SKM-1 (cell line): Measurements from ENCODE around the gene SETD2.
"Not testable (repeated sequence)": the region's sequence is repeated elsewhere in the genome, so short reads cannot be mapped to it uniquely, and the experiment has no call there.

ENCODE experiments used
- DNase-seq: peaks from one replicate; lab custom pipeline; 2025; ENCODE audit not compliant: unreplicated experiment; lab: John Stamatoyannopoulos, UW

SETD2 gene

DNA sequence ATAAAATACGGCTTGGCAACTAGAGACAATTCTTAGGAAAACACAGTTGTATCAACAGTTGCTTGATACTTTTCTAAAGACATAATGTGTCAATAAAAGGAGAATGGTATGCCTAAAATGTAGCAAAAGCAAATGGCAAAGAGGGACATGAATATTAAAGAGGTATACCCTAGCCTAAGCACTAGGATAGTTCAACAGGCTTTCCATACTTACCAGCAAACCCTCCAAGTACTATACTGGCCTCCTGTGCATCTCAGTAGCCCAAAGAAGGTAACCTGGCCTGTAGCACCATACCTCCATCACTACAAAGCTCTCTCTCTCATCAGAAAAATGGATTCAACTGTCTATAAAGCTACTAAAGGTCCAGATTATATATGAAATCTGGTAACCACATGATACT, 7.5 kb downstream of the SETD2 start:
- DNase-seq, result no peak

DNA sequence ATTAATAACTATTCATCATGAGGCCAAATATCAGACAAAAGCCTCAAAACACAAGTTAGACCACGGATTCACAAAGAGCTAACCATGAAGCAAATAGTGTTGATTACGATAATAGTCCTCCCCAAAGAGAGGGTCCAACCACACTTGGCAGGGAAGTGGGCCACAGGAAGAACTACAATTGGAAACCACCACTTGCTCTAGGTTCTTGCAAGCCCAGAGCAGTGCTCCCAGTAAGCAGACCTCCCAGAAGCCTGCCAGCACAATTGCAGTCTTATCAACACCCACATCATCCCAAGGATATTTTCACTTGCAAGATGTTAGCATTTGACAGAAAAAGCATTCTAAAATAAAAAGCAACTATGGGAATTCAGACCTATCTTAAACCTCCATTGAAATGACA, 11.3 kb downstream of the SETD2 start:
- DNase-seq, result no peak

DNA sequence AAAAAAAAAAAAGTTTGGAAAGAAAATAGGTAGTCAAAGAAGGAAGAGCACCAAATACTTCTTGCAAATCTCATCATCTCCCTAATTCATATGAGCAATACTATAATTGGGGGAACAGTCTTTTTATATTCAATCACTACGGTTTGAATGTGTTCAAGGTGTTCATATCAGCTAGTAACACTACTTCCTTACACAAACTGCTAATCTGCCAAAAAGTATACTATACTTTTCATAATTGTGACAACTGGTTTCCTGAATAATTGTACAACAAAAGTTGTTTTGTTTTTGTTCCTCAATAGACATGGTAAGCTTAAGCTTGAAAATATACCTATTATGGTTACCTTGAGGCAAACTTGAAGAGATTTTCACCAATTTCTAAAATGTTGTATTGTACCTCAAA, 12.1 kb downstream of the SETD2 start:
- no peak for DNase-seq

DNA sequence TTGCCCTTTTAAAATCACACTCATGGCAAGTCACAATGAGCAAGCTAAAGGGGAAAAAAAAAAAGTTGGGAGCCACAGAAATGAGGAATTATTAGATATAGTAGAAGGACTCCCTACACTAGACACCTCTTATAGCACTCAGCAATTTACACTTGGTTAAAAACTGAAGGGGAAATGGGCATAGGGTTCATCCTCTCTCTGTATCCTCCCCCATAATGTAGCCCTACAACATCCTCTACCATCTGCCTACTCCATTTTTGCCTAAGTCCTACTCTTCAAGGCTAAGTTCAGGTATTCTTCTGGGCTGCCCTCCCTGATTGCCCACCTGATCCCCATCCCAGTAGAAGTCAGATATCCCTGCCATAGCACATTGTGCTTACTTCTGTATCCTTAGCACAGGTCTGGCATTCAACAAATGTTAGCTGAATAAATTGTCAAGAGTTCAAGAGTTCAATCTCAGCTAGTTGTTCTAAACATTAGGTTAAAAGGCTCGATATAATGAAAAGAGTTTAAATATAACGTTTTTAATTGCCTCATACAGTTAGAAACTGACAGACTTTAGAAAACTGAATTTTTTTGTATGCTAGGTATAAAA, 14.5 kb downstream of the SETD2 start:
- no peak for DNase-seq

DNA sequence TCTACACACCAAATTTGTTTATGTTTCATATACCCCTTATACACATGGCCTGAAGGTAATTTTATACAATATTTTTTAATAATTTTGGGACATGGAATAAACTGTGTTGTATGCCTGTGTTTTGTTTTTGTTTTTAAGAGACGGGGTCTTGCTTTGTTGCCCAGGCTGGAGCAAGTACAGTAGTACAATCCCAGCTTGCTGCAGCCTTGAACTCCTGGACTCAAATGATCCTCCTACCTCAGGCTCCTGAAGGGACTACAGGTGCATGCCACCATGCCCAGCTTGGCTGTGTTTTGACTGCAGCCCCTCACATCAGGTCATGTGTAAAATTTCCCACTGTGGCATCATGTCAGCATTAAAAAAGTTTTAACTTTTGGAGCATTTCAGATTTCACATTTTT, 18.6 kb downstream of the SETD2 start:
- no peak for DNase-seq

DNA sequence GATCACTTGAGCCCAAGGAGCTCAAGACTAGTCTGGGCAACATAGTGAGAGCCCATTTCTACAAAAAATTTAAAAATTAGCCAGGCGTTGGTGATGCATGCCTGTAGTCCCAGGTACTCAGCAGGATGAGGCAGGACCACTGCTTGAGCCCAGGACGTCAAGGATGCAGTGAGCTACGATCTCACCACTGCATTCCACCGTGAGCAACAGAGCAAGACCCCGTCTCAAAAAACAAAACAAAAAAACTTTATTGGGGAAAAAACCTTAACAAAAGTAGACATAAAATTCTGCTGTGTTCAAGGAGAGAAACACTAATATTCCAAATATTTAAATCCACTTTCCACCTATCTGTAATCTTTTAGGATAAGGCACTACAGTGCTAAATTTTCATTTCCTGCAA, 20.8 kb downstream of the SETD2 start:
- no peak for DNase-seq

DNA sequence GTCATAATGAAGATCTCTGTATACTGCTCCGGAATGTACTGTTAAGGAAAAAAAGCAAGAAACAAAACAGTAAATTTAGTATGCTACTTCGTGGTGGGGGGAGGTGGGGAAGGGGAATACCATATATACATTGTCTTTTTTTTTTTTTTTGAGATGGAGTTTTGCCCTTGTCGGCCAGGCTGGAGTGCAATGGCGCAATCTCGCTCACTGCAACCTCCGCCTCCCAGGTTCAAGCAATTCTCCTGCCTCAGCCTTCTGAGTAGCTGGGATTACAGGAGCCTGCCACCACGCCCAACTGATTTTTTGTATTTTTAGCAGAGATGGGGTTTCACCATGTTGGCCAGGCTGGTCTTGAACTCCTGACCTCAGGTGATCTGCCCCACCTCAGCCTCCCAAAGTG, 21.4 kb downstream of the SETD2 start:
- not testable (repeated sequence) for DNase-seq

DNA sequence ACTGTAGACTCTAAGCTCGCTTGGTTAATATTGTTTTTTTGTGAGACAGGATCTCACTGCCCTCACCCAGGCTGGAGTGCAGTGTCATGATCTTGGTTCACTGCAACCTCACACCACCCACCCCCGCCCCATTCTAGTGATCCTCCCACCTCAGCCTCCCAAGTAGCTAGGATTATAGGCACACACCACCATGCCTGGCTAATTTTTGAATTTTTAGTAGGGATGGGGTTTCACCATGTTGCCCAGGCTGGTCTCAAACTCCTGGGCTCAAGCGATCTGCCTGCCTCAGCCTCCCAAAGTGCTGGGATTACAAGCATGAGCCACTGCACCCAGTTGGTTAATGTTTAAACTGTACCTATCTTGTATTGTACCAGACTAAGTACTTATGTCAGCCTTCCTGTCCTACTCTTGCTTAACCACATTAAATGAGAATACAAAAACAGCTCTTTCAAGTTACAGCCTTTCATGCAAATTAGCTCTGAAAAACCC, 22.9 kb downstream of the SETD2 start:
- not testable (repeated sequence) for DNase-seq

DNA sequence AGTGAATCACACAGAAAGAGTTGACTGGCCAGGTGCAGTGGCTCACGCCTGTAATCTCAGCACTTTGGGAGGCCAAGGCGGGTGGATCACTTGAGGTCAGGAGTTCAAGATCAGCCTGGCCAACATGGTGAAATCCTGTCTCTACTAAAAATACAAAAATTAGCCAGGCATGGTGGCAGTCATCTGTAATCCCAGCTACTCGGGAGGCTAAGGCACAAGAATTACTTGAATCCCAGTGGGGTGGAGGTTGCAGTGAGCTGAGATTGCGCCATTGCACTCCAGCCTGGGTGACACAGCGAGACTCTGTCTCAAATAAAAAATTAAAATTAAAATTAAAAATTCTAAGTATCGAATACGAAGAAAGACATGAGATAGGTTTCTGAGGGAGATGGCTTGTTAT, 23.4 kb downstream of the SETD2 start:
- not testable (repeated sequence) for DNase-seq

DNA sequence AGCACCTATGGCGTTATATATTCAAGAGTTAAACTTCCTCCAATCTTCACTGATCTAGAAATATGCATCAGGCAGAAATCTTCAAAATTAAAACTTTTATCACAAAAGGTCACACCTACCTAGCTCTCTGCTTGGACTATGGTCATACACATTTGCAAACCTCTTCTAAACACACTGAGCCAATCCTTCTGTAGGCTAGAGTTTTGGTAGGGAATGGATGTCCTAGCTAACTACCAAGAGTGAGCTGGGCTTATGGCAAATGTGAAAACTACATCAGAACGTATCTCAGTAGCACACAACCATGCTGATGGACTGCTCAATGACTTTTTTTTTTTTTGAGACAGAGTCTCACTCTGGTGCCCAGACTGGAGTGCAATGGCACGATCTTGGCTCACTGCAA, 29.6 kb downstream of the SETD2 start:
- no peak for DNase-seq

DNA sequence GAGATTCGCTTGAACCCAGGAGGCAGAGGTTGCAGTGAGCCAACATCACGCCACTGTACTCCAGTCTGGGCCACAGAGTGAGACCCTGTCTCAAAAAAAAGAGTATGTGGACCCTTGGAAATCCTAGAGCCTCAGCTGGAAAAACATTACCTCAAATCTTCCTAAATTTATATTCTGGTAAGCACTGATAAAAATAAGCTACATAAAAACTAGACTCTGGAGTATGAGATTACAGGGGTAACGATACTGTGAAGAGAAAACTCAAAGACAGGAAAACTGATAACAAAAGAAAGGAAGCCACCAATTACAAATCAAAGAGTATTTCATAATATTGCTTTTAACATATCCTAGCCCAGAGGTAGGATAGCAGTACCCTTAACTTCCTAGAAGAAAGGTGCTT, 30.3 kb downstream of the SETD2 start:
- no peak for DNase-seq

DNA sequence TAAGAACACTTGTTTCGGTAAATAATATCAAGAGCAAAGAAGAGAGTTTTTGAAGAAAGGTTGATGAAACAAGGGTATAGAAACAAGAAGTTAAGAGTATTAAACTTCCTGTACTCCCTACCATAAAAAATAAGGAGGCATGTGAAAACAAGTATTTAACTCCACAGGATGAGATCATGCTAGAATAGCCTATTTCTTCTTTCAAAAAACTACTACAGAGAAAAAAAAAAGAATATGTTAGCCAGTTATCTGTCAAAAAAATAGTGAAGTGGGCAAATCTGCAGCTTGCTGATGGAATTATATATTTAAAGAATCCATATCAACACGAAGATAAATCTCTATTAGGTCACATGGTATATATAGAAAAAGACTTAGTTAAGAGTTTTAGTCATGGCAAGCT, 33.4 kb downstream of the SETD2 start:
- DNase-seq, result no peak

DNA sequence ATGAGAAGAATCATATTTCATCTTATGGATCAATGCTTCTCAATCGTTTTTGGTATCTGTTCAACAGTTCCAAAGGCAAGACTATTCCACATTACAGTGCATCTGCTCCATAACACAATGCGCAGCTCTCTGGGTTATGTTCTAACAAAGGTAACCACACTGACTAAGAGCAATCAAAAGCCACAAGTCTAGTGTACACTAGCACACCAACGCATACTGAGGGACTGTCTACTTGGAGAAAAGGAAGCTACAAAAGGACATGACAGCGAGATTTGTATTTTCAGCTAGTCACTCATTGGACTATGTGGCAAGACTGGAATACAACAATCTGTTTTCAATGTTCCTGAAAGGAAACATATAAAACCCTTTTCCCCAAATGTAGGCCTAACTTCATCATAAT, 35.8 kb downstream of the SETD2 start:
- DNase-seq, result no peak

DNA sequence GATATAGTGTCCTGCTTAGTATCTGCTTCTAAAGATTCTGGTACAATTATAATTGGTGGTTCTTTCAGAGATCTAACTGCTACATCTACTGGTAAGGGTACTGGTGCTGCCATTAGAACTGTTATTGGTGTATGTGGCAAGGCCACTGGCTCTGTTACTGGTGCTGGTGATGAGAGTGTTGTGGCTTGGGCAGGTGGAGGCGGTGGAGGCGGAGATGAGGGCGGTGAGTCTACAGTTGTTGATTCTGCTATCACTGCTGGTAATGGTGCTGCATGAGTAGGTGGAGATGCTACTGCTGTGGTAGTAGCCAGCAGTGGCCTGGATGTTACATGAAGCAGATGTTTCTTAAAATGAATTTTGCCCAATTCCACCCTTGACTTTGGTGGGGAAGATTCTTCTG, 40.1 kb downstream of the SETD2 start:
- no peak for DNase-seq

DNA sequence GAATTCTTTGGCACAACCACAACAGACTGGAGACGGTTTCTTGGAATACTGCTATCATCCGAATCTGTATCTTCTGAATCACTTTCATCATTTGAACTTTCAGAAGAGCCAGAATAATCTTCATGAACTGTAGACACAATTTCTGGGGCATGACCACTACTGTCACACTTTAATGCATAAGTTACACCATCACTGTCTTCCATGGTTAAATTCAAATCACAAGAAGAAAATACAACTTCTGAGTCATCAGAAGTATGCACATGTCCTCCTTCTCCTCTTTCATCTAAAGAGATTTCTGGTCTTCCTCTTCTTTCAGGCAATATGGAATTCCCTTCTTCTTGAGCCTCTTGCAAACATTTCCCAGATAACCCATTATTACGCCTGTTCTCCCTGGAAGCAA, 42.5 kb downstream of the SETD2 start:
- no peak for DNase-seq

DNA sequence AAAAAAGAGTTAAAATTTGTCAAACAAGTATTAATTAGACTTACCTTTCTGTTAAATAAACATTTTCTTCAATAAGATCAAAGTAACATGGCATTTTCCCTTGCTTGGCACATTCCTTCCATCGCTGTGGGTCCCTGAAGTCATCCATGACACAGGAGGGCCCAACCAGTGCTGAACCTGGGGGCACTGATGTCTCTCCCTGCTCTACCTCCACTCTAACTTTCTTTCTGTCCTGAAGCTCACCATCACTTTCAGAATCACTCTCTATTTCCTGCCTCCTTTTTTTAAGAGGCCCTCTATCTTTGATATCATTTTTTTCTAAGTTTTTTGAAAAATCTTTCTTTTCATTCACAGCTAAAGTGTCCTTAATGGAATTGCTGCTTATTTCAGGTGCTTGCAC, 43.8 kb downstream of the SETD2 start:
- DNase-seq, result no peak

DNA sequence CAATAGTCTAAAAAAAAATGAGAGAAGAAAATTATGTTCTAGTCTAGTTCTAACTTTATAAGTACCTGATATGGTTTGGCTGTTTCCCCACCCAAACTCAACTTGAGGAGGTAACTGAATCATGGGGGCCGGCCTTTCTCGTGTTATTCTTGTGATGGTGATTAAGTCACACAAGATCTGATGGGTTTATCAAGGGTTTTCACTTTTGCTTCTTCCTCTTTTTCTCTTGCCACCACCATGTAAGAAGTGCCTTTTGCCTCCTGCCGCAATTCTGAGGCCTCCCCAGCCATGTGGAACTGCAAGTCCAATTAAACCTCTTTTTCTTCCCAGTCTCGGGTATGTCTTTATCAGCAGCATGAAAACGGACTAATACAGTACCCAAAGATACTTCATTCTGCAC, 44.5 kb downstream of the SETD2 start:
- DNase-seq, result not testable (repeated sequence)

DNA sequence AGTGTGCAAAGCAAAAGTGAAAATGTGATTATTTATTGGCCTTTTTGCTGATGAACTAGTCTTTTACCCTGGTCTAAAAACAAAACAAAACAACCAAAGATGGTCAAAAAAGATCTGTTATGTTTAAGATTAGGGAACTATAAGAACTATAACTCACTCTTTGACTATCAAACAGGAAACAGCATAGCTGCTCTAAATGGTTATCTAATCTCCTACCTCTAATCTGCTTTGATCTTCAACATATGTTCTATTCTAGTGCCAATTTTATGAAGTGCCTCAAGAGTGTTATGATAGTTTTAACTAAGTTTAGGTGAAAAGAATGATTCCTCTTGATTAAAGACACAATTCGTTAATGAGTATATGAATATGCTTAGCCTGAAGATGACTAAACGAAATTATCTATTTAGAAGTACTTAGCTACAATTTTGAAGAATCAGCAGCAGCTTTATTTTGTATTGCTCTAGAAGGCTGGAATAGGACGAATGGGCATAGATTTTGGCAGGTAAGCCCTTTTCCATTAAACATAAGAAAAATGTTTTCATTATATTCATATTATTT, 46.0 kb downstream of the SETD2 start:
- no peak for DNase-seq

DNA sequence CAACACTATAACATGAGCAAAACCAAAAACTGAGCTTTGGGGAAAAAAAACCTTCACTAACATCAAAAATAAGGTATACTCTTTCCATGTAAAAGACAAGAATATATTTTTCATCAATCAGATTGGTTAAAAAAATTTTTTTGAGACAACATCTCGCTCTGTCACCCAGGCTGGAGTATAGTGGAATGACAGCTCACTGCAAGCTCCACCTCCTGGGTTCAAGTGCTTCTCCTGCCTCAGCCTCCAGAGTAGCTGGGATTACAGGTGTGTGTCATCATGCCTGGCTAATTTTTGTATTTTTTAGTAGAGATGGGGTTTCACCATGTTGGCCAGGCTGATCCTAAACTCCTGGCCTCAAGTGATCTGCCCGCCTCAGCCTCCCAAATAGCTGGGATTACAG, 48.4 kb downstream of the SETD2 start:
- not testable (repeated sequence) for DNase-seq

DNA sequence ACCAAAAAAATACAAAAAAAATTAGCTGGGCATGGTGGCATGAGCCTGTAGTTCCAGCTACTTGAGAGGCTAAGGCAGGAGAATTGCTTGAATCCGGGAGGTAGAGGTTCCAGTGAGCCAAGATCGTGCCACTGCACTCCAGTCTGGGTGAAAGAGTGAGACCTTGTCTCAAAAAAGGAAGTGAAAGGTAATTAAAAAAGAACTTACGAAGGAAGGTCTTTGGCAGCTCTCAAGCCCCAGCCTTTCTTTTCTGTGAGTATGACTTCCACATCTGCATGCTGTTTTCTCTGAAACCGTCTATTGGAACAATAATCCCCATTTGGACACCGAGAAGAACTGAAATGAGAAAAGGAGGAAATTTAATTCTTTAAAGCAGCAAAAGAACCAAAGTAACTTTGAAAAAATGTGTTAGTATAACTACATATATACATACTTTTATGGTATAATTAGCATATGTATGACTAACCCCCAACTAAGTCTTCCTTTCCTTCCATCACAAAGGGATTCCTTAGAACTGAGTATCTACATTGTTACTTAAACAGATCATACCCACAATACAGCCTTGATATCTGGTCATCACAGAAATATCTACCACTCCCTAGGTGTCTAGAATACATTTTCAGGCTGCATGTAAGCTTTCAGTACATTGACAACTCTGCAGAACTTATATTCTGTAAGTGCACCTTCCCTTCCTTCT, 50.1 kb downstream of the SETD2 start:
- no peak for DNase-seq

DNA sequence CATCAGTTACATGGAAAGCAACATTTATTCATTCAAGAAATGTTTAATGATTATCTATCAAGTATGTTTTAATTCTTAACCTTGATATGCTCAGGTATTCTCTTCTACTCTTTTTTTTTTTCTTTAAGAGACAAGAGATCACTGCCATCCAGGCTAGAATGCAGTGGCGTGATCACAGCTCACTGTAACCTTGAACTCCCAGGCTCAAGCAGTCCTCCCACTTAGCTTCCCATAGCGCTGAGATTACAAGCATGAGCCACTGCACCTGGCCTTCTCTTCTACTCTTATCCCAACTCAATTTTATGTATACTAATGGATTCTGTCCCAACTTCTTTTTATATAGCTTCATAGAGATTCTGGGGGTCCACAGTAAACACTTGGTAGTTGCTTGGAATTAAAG, 50.9 kb downstream of the SETD2 start:
- DNase-seq, result no peak

DNA sequence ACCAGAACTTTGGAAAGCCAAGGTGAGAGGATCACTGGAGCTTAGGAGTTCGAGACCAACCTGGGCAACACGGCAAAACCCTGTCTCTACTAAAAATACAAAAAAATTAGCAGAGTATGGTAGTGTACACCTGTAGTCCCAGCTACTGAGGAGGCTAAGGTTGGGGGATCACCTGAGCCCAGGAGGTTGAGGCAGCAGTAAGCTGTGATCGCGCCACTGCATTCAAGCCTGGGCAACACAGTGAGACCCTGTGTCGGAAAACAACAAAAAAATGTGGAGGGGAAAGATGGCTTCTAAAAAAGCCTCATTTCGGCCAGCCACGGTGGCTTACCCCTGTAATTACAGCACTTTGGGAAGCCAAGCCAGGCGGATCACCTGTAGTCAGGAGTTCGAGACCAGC, 54.5 kb downstream of the SETD2 start:
- DNase-seq, result no peak

DNA sequence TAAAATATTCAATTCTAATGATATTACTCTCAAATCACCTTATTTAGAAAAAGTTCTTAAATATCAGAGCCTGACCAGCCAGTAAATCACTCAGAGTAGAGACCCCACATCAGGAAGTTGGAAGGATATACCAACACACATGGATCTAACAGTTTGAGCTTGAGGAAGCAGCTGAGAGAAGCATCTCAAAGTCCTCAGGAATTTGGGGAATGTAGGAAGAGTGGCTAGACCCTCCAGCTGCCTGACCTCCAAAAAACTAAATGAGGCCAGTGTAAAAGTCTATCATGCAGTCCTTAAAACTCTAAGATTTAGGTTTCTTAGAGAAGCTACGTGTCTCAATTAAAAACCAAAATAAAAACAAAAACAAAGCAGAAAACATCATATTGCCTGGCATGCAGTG, 55.4 kb downstream of the SETD2 start:
- DNase-seq, result no peak
